K562 (cell line): ENCODE measurements around the gene SYDE1. TPM values are rescaled to one million over a fixed set of nuclear protein-coding genes. Genes with fewer than 3 reads are reported as not detected.

Source experiments
- ATAC-seq: fragments of 200-7000 bp; cut with Tn5 transposase; 3 replicates; pipeline ENCODE4 v1.9.1; 2020; ENCODE audit warnings: moderate library complexity
- BruUV-seq: library from RNA; stranded (reverse); fragments of 400-500 nt; replicated peaks from 2 replicates; lab custom pipeline; 2021; lab: Mats Ljungman, UMichigan
- CTCF ChIA-PET: fragments of 300-600 bp; formaldehyde crosslinking; extraction: SDS; loops from one replicate; lab custom pipeline; 2021; ENCODE audit warnings: low intra/inter-chr PET ratio; lab: Yijun Ruan, JAX
- POLR2A ChIA-PET: fragments of 300-600, 350-650 bp; sonication (Branson Sonifier 250); formaldehyde crosslinking; extraction: SDS; loops from one replicate; lab custom pipeline; 2021; ENCODE audit warnings: antibody characterized with exemption, inconsistent platforms; lab: Yijun Ruan, JAX
- DNase-seq, 4 experiments: peaks; one replicate each; pipeline versions ENCODE4 v3.0.0 to v3.0.0-alpha.2; 2011 to 2018; ENCODE audit warnings: low spot score in 3 of 4, mixed read lengths in 3 of 4; ENCODE audit errors: extremely low read depth in 1 of 4
- FAIRE-seq: peaks from 2 replicates; lab custom pipeline; 2011; peaks lifted over from hg19 to GRCh38; lab: Jason Lieb, UNC
- H2AFZ ChIP-seq: 2 replicates; pipeline ENCODE4 v1.6.0; 2011; ENCODE audit warnings: low read depth, low read length, control low read depth, inconsistent platforms
- H3K27ac ChIP-seq: fragments of 200-600 bp; 3 replicates; pipeline ENCODE4 v1.8.0; 2011; ENCODE audit warnings: low read depth, mild to moderate bottlenecking, control low read depth, inconsistent platforms, low read length, moderate library complexity, mixed read lengths; ENCODE audit errors: extremely low read depth
- H3K27me3 ChIP-seq, 2 experiments: fragments of 300-600 bp in 1 of 2; 2 replicates in 1 of 2; 3 replicates in 1 of 2; pipeline versions ENCODE4 v1.6.0 to v1.8.0; 2011; ENCODE audit warnings: inconsistent platforms in 2 of 2, low read length in 2 of 2, mild to moderate bottlenecking in 1 of 2, mixed read lengths in 1 of 2, moderate library complexity in 1 of 2; ENCODE audit not compliant: control insufficient read depth in 2 of 2, insufficient read depth in 2 of 2
- H3K36me3 ChIP-seq: fragments of 300-600 bp; 3 replicates; pipeline ENCODE4 v1.8.0; 2011; ENCODE audit warnings: mild to moderate bottlenecking, low read length, inconsistent platforms; ENCODE audit not compliant: control insufficient read depth, insufficient read depth
- H3K4me1 ChIP-seq, 2 experiments: fragments of 200-600 bp in 1 of 2; replicated peaks in 1 of 2; 2 replicates in 1 of 2; 3 replicates in 1 of 2; pipeline versions ENCODE4 v1.5.1 to v1.8.0; 2011; ENCODE audit warnings: inconsistent platforms in 2 of 2, low read length in 2 of 2, mild to moderate bottlenecking in 1 of 2, mixed read lengths in 1 of 2, moderate library complexity in 1 of 2; ENCODE audit not compliant: control insufficient read depth in 2 of 2, insufficient read depth in 2 of 2
- H3K4me2 ChIP-seq: 2 replicates; pipeline ENCODE4 v1.6.1; 2011; ENCODE audit warnings: low read length, control low read depth, inconsistent platforms, mixed read lengths; ENCODE audit not compliant: insufficient read depth
- H3K4me3 ChIP-seq: fragments of 200-600 bp; sonication (generic), shearing (Covaris generic); 2 replicates; pipeline ENCODE4 v1.5.1; 2016; ENCODE audit warnings: control low read depth, inconsistent platforms
- H3K79me2 ChIP-seq: fragments of 200-600 bp; 3 replicates; pipeline ENCODE4 v1.8.0; 2011; ENCODE audit warnings: low read length, inconsistent platforms; ENCODE audit not compliant: control insufficient read depth, insufficient read depth
- H3K9ac ChIP-seq, 2 experiments: 2 replicates each; pipeline versions ENCODE4 v1.6.0 to v1.6.1; 2011; ENCODE audit warnings: low read depth in 2 of 2, low read length in 2 of 2, control low read depth in 1 of 2, inconsistent platforms in 1 of 2, mild to moderate bottlenecking in 1 of 2, mixed read lengths in 1 of 2; ENCODE audit not compliant: insufficient read depth in 1 of 2
- H3K9me1 ChIP-seq: one replicate; pipeline ENCODE4 v1.6.0; 2011; ENCODE audit warnings: inconsistent platforms, mild to moderate bottlenecking, low read length, moderate library complexity; ENCODE audit not compliant: control insufficient read depth, insufficient read depth
- H3K9me3 ChIP-seq: replicated peaks from 2 replicates; pipeline ENCODE4 v1.5.1; 2011; ENCODE audit warnings: low read depth, low read length, inconsistent platforms; ENCODE audit not compliant: control insufficient read depth, insufficient read depth
- H4K20me1 ChIP-seq: replicated peaks from 2 replicates; pipeline ENCODE4 v1.6.1; 2011; ENCODE audit warnings: low read length, inconsistent platforms, mixed read lengths; ENCODE audit not compliant: control insufficient read depth, insufficient read depth
- CC2D1A ChIP-seq: fragments of 450-650 bp; IDR thresholded peaks from 2 replicates; pipeline ENCODE4 v1.6.1; 2017; ENCODE audit warnings: mild to moderate bottlenecking
- CTCF ChIP-seq, 3 experiments: IDR thresholded peaks in 2 of 3; conservative IDR thresholded peaks in 1 of 3; 2 replicates each; pipeline ENCODE4 v1.5.1; 2011 to 2012; ENCODE audit warnings: low read length in 3 of 3, mild to moderate bottlenecking in 3 of 3, control low read depth in 2 of 3, improper control_type of control experiment in 1 of 3, inconsistent platforms in 1 of 3, low read depth in 1 of 3, mixed read lengths in 1 of 3, moderate library complexity in 1 of 3; ENCODE audit not compliant: insufficient read depth in 2 of 3
- CTCFL ChIP-seq: IDR thresholded peaks from 2 replicates; pipeline ENCODE4 v1.6.1; 2011; ENCODE audit warnings: borderline replicate concordance, low read depth, mild to moderate bottlenecking, moderate library complexity, low read length; ENCODE audit not compliant: insufficient read depth, poor library complexity, severe bottlenecking
- DIDO1 ChIP-seq: fragments of 450-650 bp; IDR thresholded peaks from 2 replicates; pipeline ENCODE4 v1.6.1; 2016; ENCODE audit warnings: low read depth, missing biosample characterization, missing genetic modification characterization
- FOXP4 ChIP-seq: sonication (generic); formaldehyde crosslinking; IDR thresholded peaks from 2 replicates; pipeline ENCODE4 v1.8.0; 2022; ENCODE audit warnings: mild to moderate bottlenecking, missing genetic modification reagents, borderline replicate concordance
- SIN3B ChIP-seq: fragments of 450-650 bp; IDR thresholded peaks from 2 replicates; pipeline ENCODE4 v1.6.1; 2017; ENCODE audit warnings: low read depth, mild to moderate bottlenecking, moderate library complexity
- TCF7L2 ChIP-seq: fragments of 150-350 bp; IDR thresholded peaks from 2 replicates; pipeline ENCODE4 v1.6.1; 2016; ENCODE audit warnings: low read depth, mild to moderate bottlenecking, low read length, moderate library complexity
- ZNF512 ChIP-seq: IDR thresholded peaks from 2 replicates; pipeline ENCODE4 v1.6.1; 2016; ENCODE audit warnings: missing genetic modification characterization, missing compliant biosample characterization
- WGBS: fragments of 100-300 bp; shearing (Covaris generic); methylation state at CpG from one replicate; pipeline ENCODE4 v1.1.6; 2016; ENCODE audit warnings: low coverage, mixed read lengths; ENCODE audit not compliant: insufficient coverage; ENCODE audit errors: missing lambda C conversion rate; 5-methylcytosine and 5-hydroxymethylcytosine counted together
- in situ Hi-C: fragments of 300-500 bp; cut with MboI; formaldehyde crosslinking; loops from 4 replicates; pipeline ENCODE4 v1.15.0; 2018; ENCODE audit warnings: inconsistent platforms, mixed read lengths
- intact Hi-C: fragments of 100-400 bp; cut with micrococcal nuclease; formaldehyde crosslinking; loops from 2 replicates; pipeline ENCODE4 v1.14.2; 2022
- polyA plus RNA-seq, 8 experiments: library from polyadenylated mRNA; depleted of rRNA in 4 of 8; stranded (reverse) in 5 of 8; unstranded in 3 of 8; fragments of >200 nt; fragmentation: Nextera tagmentation in 2 of 8; fragmentation: Illumina TruSeq in 1 of 8; extraction: Ambion mirVana in 2 of 8; extraction: Trizol in 1 of 8; gene quantifications; 2 replicates each; pipeline versions ENCODE4 v1.2.1 to v1.2.3, GENCODE V29; 2011 to 2014; ENCODE audit warnings: inconsistent platforms in 1 of 8, missing spikeins in 1 of 8
- total RNA-seq, 7 experiments: library from RNA; depleted of rRNA in 6 of 7; stranded (reverse); fragments of >200 nt in 6 of 7; fragmentation: Illumina TruSeq in 2 of 7; extraction: Trizol in 2 of 7; gene quantifications; 2 replicates each; pipeline versions ENCODE4 v1.2.1 to v1.2.3, GENCODE V29; 2011 to 2021; ENCODE audit warnings: low replicate concordance in 1 of 7
- TF ChIP-seq, protein P1 (sequence below): fragments of 450-650 bp; IDR thresholded peaks from 2 replicates; pipeline ENCODE4 v1.6.1; 2016

The SYDE1 gene
- total and polyA plus RNA-seq, 9 of the 15 experiments (the other 6 are each of a cell fraction or from before 2014, with no cell fraction given), result 0.04 TPM; not detected in 8

GRCh38 chr19:15120135-15121026 is 13.2 kb downstream of the SYDE1 start:
- intact Hi-C loops (no loop called here), in situ Hi-C loops (no loop called here)
- Histone ChIP-seq H3K4me1 (peaks cover 0 to 23% of the 10 kb centered on the region in 2 experiments; a peak in 3 of 5 replicates), H3K4me2 (no peak overlapping the region), H4K20me1 (no peaks in the 10 kb centered on the region), H3K79me2 (peaks cover 11% of the 10 kb centered on the region), H3K9ac (no peak overlapping the region), H3K9me1 (peaks cover 6% of the 10 kb centered on the region), H3K4me3 (no peak overlapping the region), H3K9me3 (no peaks in the 10 kb centered on the region; the same call in 1 of the 2 replicates), H2AFZ (no peak overlapping the region), H3K27ac (no peak overlapping the region), H3K27me3 (no peaks in the 10 kb centered on the region), H3K36me3 (peaks cover 41% of the 10 kb centered on the region; the same call in 2 of the 3 replicates)
- ChIA-PET POLR2A (interaction anchor here (0.7 to 1.1 kb wide), 2 partner anchors 20 to 36 kb away, joined by 3 read pairs; no protein-coding TSS in a partner anchor), CTCF (no interaction called here)
- peak in 1 of 4 experiments; percentile 8 for DNase-seq
- no peak for FAIRE-seq
- no TSS peak for BruUV-seq
- 64% methylated on average over 14 of the region's 14 CpGs for WGBS
- no peak for ATAC-seq
- no peak for TF ChIP-seq CC2D1A
- TF ChIP-seq ZNF512 (tag), result no peak
- TF ChIP-seq SIN3B, result no peak
- peak; percentile 61 for TF ChIP-seq CTCFL
- no peak for TF ChIP-seq TCF7L2
- TF ChIP-seq DIDO1 (tag), result no peak
- 0 out of 6 replicates have a peak, but pooled peaks of 1 of the 3 experiments have one; percentile 7 for TF ChIP-seq CTCF (IDR thresholded peaks at IDR 0.05 in 2 of 3, conservative IDR thresholded peaks at IDR 0.05 in 1 of 3; ENCODE audit: insufficient read depth in 2 of 3, low read depth in 1 of 3, low read length in 3 of 3)
- TF ChIP-seq, protein P1, sequence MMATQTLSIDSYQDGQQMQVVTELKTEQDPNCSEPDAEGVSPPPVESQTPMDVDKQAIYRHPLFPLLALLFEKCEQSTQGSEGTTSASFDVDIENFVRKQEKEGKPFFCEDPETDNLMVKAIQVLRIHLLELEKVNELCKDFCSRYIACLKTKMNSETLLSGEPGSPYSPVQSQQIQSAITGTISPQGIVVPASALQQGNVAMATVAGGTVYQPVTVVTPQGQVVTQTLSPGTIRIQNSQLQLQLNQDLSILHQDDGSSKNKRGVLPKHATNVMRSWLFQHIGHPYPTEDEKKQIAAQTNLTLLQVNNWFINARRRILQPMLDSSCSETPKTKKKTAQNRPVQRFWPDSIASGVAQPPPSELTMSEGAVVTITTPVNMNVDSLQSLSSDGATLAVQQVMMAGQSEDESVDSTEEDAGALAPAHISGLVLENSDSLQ, result peak; percentile 28; the same call in 1 of the 2 replicates
- no peak for TF ChIP-seq FOXP4 (CRISPR knock-in tag)
